NCI-H2171 (cell line): Measurements from ENCODE around the gene HSPG2.
"Not testable (repeated sequence)": the region's sequence is repeated elsewhere in the genome, so short reads cannot be mapped to it uniquely, and the experiment has no call there.

Experiments
- DNase-seq: peaks from one replicate; lab custom pipeline; 2025; lab: John Stamatoyannopoulos, UW

HSPG2 gene

GRCh38 chr1:21843208-21843607, 93.9 kb downstream of the HSPG2 start:
- DNase-seq, result no peak

GRCh38 chr1:21842606-21843162, 94.4 kb downstream of the HSPG2 start:
- no peak for DNase-seq

DNA sequence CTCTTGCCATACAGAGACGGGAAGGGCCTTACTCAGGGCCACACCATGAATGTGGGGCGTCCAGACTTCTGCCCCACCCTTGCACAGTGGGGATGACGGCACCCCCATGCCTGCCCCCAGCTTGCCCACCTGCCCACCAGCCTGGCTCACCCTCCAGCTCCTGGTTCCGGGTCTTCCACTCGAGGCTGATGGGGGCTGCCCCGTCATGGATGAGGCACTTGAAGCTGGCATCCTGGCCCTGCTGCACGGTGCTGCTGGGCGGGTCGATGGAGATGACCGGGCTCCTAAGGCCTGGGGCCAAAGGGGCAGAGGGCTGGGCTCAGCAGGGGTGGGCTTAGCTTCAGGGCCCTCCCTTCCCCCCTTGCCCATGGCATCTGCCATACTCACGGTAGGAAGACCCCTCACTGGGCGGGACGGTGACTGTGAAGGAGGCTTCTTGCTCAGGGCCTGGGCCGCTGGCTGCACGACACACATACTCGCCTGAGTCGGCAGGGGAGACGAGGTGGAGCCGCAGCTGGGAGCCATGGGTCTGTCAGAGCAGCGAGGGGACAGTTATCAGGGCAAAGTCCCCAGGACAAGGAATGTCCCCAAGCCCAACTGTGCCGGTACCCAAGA, 95.2 kb downstream of the HSPG2 start:
- DNase-seq, result no peak

GRCh38 chr1:21840981-21841380, 96.1 kb downstream of the HSPG2 start:
- no peak for DNase-seq

- DNase-seq, result no peak
Measured at GRCh38 chr1:21839337-21840037, 97.6 kb downstream of the HSPG2 start.

GRCh38 chr1:21838359-21839157, 98.6 kb downstream of the HSPG2 start:
- no peak for DNase-seq

DNA sequence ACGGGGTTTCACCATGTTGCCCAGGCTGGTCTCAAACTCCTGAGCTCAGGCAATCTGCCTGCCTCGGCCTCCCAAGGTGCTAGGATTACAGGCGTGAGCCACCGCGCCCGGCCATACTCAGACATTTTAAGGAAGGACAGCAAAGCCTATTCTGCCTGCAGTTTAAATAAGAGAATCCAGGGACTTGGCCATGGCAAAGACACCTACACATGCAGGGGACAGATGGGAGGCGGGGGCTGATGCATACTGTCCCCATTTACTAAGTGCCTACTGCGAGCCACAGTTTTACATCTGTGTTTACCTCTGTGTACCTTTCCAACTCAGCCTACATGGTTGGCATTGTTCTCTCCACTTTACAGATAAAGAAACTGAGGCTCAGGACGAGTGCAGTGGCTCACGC, 99.6 kb downstream of the HSPG2 start:
- no peak for DNase-seq

- no peak for DNase-seq
Measured at GRCh38 chr1:21836729-21837128, 100.4 kb downstream of the HSPG2 start.

DNA sequence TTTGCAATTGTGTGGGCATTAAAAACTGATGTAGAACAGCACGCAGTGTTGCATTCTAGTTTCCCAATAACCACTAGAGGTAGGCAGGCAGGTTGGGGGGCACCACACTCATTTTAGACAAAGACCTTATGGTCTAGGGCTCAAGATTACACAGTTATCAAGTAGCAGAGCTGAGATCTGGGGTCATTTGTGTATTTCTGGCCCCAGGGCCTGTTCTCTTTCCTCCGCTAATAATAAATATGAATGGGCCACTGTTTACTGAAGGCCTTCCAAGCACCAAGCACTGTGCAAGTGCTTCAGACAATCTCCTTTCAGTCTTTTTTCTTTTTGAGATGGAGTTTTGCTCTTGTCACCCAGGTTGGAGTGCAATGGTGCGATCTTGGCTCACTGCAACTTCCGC, 101.1 kb downstream of the HSPG2 start:
- DNase-seq, result no peak

GRCh38 chr1:21834666-21835065, 102.4 kb downstream of the HSPG2 start:
- no peak for DNase-seq

GRCh38 chr1:21834094-21834493, 103.0 kb downstream of the HSPG2 start:
- no peak for DNase-seq

- no peak for DNase-seq
Measured at GRCh38 chr1:21833392-21833976, 103.6 kb downstream of the HSPG2 start.

GRCh38 chr1:21831454-21831970, 105.6 kb downstream of the HSPG2 start:
- no peak for DNase-seq

- no peak for DNase-seq
Measured at GRCh38 chr1:21830792-21831453, 106.2 kb downstream of the HSPG2 start.

GRCh38 chr1:21829294-21829693, 107.8 kb downstream of the HSPG2 start:
- no peak for DNase-seq

GRCh38 chr1:21828506-21829210, 108.5 kb downstream of the HSPG2 start:
- no peak for DNase-seq

DNA sequence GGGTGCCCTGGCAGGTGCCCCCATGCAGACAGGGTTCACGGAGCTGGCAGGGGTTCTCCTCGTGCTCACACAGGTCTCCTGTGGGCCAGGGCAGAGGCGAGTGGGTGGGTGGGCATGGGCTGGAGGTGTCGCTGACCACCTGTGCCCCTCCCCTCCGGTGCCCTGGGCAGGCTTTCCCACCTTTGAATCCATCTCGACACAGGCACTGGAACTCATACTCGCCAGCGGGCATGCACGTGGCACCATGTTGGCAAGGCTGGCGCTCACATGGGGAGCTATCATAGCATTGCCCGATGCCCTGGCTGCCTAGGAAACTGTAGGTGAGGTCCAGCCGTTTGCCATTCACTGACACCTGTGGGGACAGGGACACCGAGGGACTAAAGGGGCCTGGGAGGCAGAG, 109.0 kb downstream of the HSPG2 start:
- DNase-seq, result no peak

- DNase-seq, result no peak
Measured at GRCh38 chr1:21827141-21827679, 109.9 kb downstream of the HSPG2 start.

GRCh38 chr1:21826694-21827093, 110.4 kb downstream of the HSPG2 start:
- not testable (repeated sequence) for DNase-seq

- DNase-seq, result no peak
Measured at GRCh38 chr1:21825393-21825792, 111.7 kb downstream of the HSPG2 start.

DNA sequence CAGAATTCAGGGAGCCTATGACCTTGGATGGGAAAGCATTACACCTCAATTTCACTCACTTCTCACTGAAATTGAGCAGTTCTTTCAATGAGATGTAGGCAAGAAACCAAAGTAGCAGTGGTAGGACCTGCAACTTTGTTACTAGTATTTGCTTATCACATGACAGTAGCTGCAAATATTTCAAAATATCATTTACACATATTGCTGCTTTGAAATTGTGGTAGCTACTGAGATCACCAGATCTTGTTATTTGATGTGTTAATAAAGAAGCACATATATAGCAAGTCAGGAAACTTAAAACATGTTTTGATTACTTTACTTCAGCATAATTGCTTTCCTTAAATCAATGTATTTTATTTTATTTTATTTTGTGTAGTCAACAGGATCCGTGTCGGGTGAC, 112.2 kb downstream of the HSPG2 start:
- no peak for DNase-seq
